Brain pericyte (primary cell): ENCODE measurements around the gene ADM5.

Experiments used
- DNase-seq: peaks from one replicate; pipeline ENCODE4 v3.0.0-alpha.2; 2012; ENCODE audit warnings: low read depth, low spot score

ADM5 gene

GRCh38 chr19:49658566-49659442 lies 30.6 kb upstream of the ADM5 start:
- DNase-seq = no peak

GRCh38 chr19:49660338-49660961 lies 28.9 kb upstream of the ADM5 start:
- DNase-seq = no peak

GRCh38 chr19:49662011-49662410 lies 27.4 kb upstream of the ADM5 start:
- no peak for DNase-seq

GRCh38 chr19:49663224-49663623 lies 26.2 kb upstream of the ADM5 start:
- DNase-seq = no peak

- no peak for DNase-seq
These were observed 25.0 kb upstream of the ADM5 start for GRCh38 chr19:49664171-49665035.

GRCh38 chr19:49665036-49665350 lies 24.4 kb upstream of the ADM5 start:
- no peak for DNase-seq

- DNase-seq = peak; percentile 82
These were observed 23.9 kb upstream of the ADM5 start, which contains the start of the genes BCL2L12 and IRF3 for GRCh38 chr19:49665351-49666119. TSS of gene BCL2L12 (plus strand) at chr19:49665933. CDS start at chr19:49666693, 760 bp downstream. TSS of gene IRF3 (minus strand) at chr19:49665857. CDS start at chr19:49664838, 1,019 bp downstream.

GRCh38 chr19:49666120-49666444 lies 23.3 kb upstream of the ADM5 start:
- no peak for DNase-seq

- DNase-seq = no peak
These were observed 21.9 kb upstream of the ADM5 start for GRCh38 chr19:49667473-49667872.

- no peak for DNase-seq
These were observed 19.9 kb upstream of the ADM5 start for GRCh38 chr19:49669516-49669915.

GRCh38 chr19:49672131-49672919 lies 17.1 kb upstream of the ADM5 start:
- no peak for DNase-seq

- no peak for DNase-seq
These were observed 13.1 kb upstream of the ADM5 start for GRCh38 chr19:49676136-49676783.

GRCh38 chr19:49676784-49677230 lies 12.6 kb upstream of the ADM5 start:
- peak; percentile 100 for DNase-seq

GRCh38 chr19:49677231-49677900 lies 12.0 kb upstream of the ADM5 start, which contains the start of gene PRMT1:
TSS of gene PRMT1 (plus strand) at chr19:49677271. CDS start at chr19:49677281, 10 bp downstream.
- no peak for DNase-seq

- no peak for DNase-seq
These were observed 11.3 kb upstream of the ADM5 start for GRCh38 chr19:49677901-49678674.

- no peak for DNase-seq
These were observed 10.2 kb upstream of the ADM5 start for GRCh38 chr19:49678985-49679770.

GRCh38 chr19:49679771-49680413 lies 9.5 kb upstream of the ADM5 start:
- no peak for DNase-seq
